H1 (cell line): ENCODE measurements around the gene PDE4B.

Experiments used
- CEBPB ChIP-seq: IDR thresholded peaks from 2 replicates; pipeline ENCODE4 v1.6.1; 2012; ENCODE audit warnings: low read depth, low read length
- EGR1 ChIP-seq: IDR thresholded peaks from 2 replicates; pipeline ENCODE4 v1.6.1; 2011; ENCODE audit warnings: low read depth, low read length, borderline replicate concordance
- EZH2 ChIP-seq: fragments of 200-600 bp; sonication (generic); IDR thresholded peaks from 2 replicates; pipeline ENCODE4 v1.7.1; 2012; ENCODE audit warnings: low read depth, mild to moderate bottlenecking, moderate library complexity, low read length, inconsistent platforms; ENCODE audit not compliant: severe bottlenecking
- POLR2AphosphoS5 ChIP-seq: IDR thresholded peaks from 2 replicates; pipeline ENCODE4 v1.6.1; 2011; ENCODE audit warnings: low read depth, low read length
- POU5F1 ChIP-seq: IDR thresholded peaks from 2 replicates; pipeline ENCODE4 v1.6.1; 2011; ENCODE audit warnings: low read depth, mild to moderate bottlenecking, low read length, moderate library complexity
- RFX5 ChIP-seq: IDR thresholded peaks from 2 replicates; pipeline ENCODE4 v1.6.1; 2011; ENCODE audit warnings: low read depth, low read length, improper control_type of control experiment, borderline replicate concordance
- YY1 ChIP-seq: IDR thresholded peaks from 2 replicates; pipeline ENCODE4 v1.6.1; 2011; ENCODE audit warnings: low read depth, mild to moderate bottlenecking, low read length
- ZNF274 ChIP-seq: IDR thresholded peaks from 2 replicates; pipeline ENCODE4 v1.7.0; 2012; ENCODE audit warnings: low read length, borderline replicate concordance; ENCODE audit errors: extremely low read depth
- TF ChIP-seq, protein P1 (sequence below), 3 experiments: IDR thresholded peaks; 1 replicate in 2 of 3; 2 replicates in 1 of 3; pipeline versions ENCODE4 v1.5.1 to v1.6.1; 2011; ENCODE audit warnings: low read length in 3 of 3, mild to moderate bottlenecking in 3 of 3, inconsistent platforms in 2 of 3, low read depth in 1 of 3, moderate library complexity in 1 of 3; ENCODE audit not compliant: insufficient read depth in 1 of 3; ENCODE audit errors: control extremely low read depth in 1 of 3
- TF ChIP-seq, protein P2 (sequence below): IDR thresholded peaks from 2 replicates; pipeline ENCODE4 v1.6.1; 2012; ENCODE audit warnings: inconsistent platforms
- TF ChIP-seq, protein P3 (sequence below): IDR thresholded peaks from 2 replicates; pipeline ENCODE4 v1.6.1; 2012; ENCODE audit warnings: low read length, inconsistent platforms
- TF ChIP-seq, protein P4 (sequence below): IDR thresholded peaks from 2 replicates; pipeline ENCODE4 v1.6.1; 2011; ENCODE audit warnings: low read length, improper control_type of control experiment

DNA sequence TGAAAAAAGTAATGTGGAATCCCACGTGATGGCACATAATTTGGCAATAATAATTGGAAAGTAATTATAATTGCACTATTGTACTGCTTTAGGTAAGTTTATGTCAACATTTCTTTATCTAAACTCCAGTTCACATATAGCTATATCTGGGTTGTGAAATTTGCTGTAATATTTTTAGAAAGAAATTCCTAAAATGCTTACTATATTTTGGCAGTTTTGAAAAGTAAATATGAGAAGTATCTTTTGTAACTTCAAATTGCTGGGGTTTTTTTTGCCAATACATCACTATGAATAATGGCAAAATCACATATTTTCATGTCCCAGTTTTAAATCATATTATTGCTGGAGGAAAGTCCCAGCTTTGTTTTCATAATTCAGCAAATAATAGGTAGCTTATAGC lies 197.5 kb downstream of the PDE4B start:
- TF ChIP-seq YY1 = no peak
- TF ChIP-seq EGR1 = no peak
- TF ChIP-seq, protein P1, sequence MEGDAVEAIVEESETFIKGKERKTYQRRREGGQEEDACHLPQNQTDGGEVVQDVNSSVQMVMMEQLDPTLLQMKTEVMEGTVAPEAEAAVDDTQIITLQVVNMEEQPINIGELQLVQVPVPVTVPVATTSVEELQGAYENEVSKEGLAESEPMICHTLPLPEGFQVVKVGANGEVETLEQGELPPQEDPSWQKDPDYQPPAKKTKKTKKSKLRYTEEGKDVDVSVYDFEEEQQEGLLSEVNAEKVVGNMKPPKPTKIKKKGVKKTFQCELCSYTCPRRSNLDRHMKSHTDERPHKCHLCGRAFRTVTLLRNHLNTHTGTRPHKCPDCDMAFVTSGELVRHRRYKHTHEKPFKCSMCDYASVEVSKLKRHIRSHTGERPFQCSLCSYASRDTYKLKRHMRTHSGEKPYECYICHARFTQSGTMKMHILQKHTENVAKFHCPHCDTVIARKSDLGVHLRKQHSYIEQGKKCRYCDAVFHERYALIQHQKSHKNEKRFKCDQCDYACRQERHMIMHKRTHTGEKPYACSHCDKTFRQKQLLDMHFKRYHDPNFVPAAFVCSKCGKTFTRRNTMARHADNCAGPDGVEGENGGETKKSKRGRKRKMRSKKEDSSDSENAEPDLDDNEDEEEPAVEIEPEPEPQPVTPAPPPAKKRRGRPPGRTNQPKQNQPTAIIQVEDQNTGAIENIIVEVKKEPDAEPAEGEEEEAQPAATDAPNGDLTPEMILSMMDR (IDR thresholded peaks at IDR 0.05; ENCODE audit: control extremely low read depth in 1 of 3, insufficient read depth in 1 of 3, low read depth in 1 of 3, low read length in 3 of 3) = no peak
- TF ChIP-seq CEBPB = no peak
- TF ChIP-seq, protein P2, sequence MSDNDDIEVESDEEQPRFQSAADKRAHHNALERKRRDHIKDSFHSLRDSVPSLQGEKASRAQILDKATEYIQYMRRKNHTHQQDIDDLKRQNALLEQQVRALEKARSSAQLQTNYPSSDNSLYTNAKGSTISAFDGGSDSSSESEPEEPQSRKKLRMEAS = no peak
- TF ChIP-seq RFX5 = no peak
- TF ChIP-seq, protein P3, sequence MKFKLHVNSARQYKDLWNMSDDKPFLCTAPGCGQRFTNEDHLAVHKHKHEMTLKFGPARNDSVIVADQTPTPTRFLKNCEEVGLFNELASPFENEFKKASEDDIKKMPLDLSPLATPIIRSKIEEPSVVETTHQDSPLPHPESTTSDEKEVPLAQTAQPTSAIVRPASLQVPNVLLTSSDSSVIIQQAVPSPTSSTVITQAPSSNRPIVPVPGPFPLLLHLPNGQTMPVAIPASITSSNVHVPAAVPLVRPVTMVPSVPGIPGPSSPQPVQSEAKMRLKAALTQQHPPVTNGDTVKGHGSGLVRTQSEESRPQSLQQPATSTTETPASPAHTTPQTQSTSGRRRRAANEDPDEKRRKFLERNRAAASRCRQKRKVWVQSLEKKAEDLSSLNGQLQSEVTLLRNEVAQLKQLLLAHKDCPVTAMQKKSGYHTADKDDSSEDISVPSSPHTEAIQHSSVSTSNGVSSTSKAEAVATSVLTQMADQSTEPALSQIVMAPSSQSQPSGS = no peak
- TF ChIP-seq POLR2AphosphoS5 = no peak
- TF ChIP-seq, protein P4, sequence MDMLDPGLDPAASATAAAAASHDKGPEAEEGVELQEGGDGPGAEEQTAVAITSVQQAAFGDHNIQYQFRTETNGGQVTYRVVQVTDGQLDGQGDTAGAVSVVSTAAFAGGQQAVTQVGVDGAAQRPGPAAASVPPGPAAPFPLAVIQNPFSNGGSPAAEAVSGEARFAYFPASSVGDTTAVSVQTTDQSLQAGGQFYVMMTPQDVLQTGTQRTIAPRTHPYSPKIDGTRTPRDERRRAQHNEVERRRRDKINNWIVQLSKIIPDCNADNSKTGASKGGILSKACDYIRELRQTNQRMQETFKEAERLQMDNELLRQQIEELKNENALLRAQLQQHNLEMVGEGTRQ = no peak
- TF ChIP-seq ZNF274 = no peak
- no peak for TF ChIP-seq POU5F1
- no peak for TF ChIP-seq EZH2
